Peyer's patch (tissue), 4 donors: ENCODE measurements around the gene KCNMB3.
"Not testable (repeated sequence)": the region's sequence is repeated elsewhere in the genome, so short reads cannot be mapped to it uniquely, and the experiment has no call there.

ENCODE experiments used
- CTCF ChIP-seq, 6 experiments: fragments of 450-650 bp in 4 of 6; fragments of 200-600 bp in 2 of 6; sonication (generic) in 1 of 6; IDR thresholded peaks; one replicate each; pipeline ENCODE4 v1.5.1; 2017 to 2019; ENCODE audit warnings: antibody characterized with exemption in 6 of 6, mild to moderate bottlenecking in 3 of 6, moderate library complexity in 1 of 6
- POLR2A ChIP-seq, 2 donors: fragments of 450-650 bp; IDR thresholded peaks; one replicate each; pipeline ENCODE4 v1.5.1; 2017; ENCODE audit warnings: antibody characterized with exemption in 2 of 2, mild to moderate bottlenecking in 2 of 2, moderate library complexity in 2 of 2

- TF ChIP-seq CTCF, POLR2A (IDR thresholded peaks at IDR 0.05): not testable (repeated sequence)
These were observed 8.1 kb downstream of the KCNMB3 start for GRCh38 chr3:179242859-179243258.
